Rectal smooth muscle tissue (tissue), 1 donor: ENCODE measurements around the gene SPECC1.

Source experiments
- H3K27ac ChIP-seq: one replicate; pipeline ENCODE4 v1.7.0; 2013; ENCODE audit warnings: low read depth, low read length, inconsistent platforms
- H3K27me3 ChIP-seq: one replicate; pipeline ENCODE4 v1.7.0; 2013; ENCODE audit warnings: low read length; ENCODE audit not compliant: control insufficient read depth, insufficient read depth
- H3K36me3 ChIP-seq: one replicate; pipeline ENCODE4 v1.7.0; 2013; ENCODE audit warnings: low read length; ENCODE audit not compliant: control insufficient read depth, insufficient read depth
- H3K4me1 ChIP-seq: one replicate; pipeline ENCODE4 v1.7.0; 2013; ENCODE audit warnings: low read length; ENCODE audit not compliant: control insufficient read depth, insufficient read depth
- H3K4me3 ChIP-seq: one replicate; pipeline ENCODE4 v1.7.0; 2013; ENCODE audit warnings: low read length
- H3K9ac ChIP-seq: one replicate; pipeline ENCODE4 v1.7.0; 2013; ENCODE audit warnings: low read length

The SPECC1 gene

GRCh38 chr17:20133517-20133916 is 124.4 kb downstream of the SPECC1 start:
- H3K27ac ChIP-seq, result no peak overlapping the region

GRCh38 chr17:20141198-20141972 is 132.2 kb downstream of the SPECC1 start:
- no peaks in the 10 kb centered on the region for H3K36me3 ChIP-seq
- H3K4me1 ChIP-seq, result no peaks in the 10 kb centered on the region
- H3K9ac ChIP-seq, result no peak overlapping the region
- no peaks in the 10 kb centered on the region for H3K27me3 ChIP-seq
- H3K27ac ChIP-seq, result no peak overlapping the region
- H3K4me3 ChIP-seq, result no peak overlapping the region

More at GRCh38 chr17:20133517-20133916, 124.4 kb downstream of the SPECC1 start:
- no peak overlapping the region for H3K9ac ChIP-seq
- no peaks in the 10 kb centered on the region for H3K27me3 ChIP-seq
- no peaks in the 10 kb centered on the region for H3K4me1 ChIP-seq
- no peaks in the 10 kb centered on the region for H3K36me3 ChIP-seq
- H3K4me3 ChIP-seq, result no peak overlapping the region

DNA sequence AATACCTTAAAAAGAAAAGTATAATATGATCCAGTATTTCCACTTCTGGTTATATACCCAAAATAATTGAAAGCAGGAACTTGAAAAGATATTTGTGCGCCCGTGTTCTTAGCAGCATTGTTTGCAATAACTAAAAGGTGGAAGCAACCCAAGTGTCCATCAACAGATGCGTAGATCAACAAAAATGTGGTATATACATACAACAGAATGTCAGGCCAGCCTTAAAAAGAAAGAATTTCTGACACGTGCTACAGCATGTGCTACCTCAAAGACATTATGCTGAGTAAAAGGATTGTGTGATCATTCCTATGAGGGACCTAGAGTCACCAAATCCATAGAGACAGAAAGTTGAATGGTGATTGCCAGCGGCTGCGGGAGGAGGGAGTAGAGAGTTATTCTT is 133.1 kb downstream of the SPECC1 start:
- Histone ChIP-seq H3K27me3 (no peaks in the 10 kb centered on the region), H3K4me1 (no peaks in the 10 kb centered on the region), H3K36me3 (no peaks in the 10 kb centered on the region), H3K4me3 (no peak overlapping the region), H3K9ac (no peak overlapping the region), H3K27ac (no peak overlapping the region)

GRCh38 chr17:20143740-20144139 is 134.6 kb downstream of the SPECC1 start:
- Histone ChIP-seq H3K4me3 (no peak overlapping the region), H3K36me3 (no peaks in the 10 kb centered on the region), H3K27ac (no peak overlapping the region), H3K9ac (no peak overlapping the region), H3K27me3 (no peaks in the 10 kb centered on the region), H3K4me1 (no peaks in the 10 kb centered on the region)

DNA sequence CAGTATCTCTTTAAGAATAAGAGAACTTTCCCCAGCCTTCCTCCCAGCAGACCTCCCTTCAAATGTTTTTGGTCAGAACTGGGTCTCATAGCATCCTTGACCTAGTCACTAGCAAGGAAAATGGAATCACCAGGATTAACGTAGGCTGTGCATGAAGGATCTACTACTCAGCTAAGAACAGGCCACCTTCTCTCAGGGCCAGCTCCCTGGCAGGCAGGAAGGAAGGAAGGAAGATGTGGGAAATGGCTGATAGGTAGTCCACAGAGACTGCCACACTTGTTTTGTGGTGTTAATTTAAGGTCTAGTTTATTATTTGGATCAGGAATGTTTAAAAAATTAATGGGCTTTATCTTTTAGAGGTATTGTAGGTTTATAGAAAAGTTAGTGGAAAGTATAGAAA is 136.4 kb downstream of the SPECC1 start:
- Histone ChIP-seq H3K36me3 (no peaks in the 10 kb centered on the region), H3K4me3 (no peak overlapping the region), H3K27ac (no peak overlapping the region), H3K4me1 (no peaks in the 10 kb centered on the region), H3K27me3 (no peaks in the 10 kb centered on the region), H3K9ac (no peak overlapping the region)

DNA sequence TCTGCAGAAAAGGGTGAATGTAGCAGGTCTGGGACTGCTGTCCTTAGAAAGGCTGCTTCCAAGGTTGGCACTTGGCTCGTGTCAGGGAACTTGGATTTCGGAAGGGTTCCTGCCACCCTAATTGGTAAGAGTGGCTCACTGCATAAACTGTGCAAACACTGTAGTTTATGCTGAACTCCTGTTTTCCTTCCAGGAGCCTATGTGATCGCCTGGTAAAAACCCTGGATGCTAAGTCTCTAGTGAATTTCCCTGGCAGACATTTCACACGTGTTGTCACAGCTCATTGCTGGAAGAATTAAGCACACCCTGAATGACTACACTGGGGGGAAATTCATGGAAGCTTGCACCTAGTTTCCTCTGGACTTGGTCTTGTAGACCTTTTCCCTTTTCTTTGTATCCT is 140.1 kb downstream of the SPECC1 start:
- no peaks in the 10 kb centered on the region for H3K27me3 ChIP-seq
- H3K27ac ChIP-seq, result no peak overlapping the region
- no peaks in the 10 kb centered on the region for H3K4me1 ChIP-seq
- H3K4me3 ChIP-seq, result no peak overlapping the region
- no peaks in the 10 kb centered on the region for H3K36me3 ChIP-seq
- H3K9ac ChIP-seq, result no peak overlapping the region

DNA sequence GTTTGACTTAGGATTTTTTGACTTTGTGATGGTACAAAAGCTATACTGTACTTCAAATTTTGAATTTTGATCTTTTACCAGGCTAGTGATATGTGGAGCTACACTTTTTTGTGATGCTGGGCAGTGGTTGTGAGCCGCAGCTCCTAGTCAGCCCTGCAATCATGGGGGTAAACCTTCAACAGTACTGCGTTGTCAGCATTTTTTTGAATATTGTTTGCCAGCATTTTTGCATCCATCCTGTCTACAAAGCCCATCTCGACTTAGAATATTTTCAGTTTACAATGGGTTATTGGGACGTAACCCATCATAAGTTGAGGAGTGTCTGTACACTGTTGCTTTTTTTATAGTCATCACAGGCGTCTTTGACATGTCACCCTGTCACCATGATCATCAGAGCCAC is 142.0 kb downstream of the SPECC1 start:
- H3K9ac ChIP-seq, result no peak overlapping the region
- H3K27me3 ChIP-seq, result no peaks in the 10 kb centered on the region
- H3K4me1 ChIP-seq, result no peaks in the 10 kb centered on the region
- no peak overlapping the region for H3K4me3 ChIP-seq
- H3K27ac ChIP-seq, result no peak overlapping the region
- H3K36me3 ChIP-seq, result no peaks in the 10 kb centered on the region

GRCh38 chr17:20153231-20153630 is 144.1 kb downstream of the SPECC1 start:
- no peak overlapping the region for H3K4me3 ChIP-seq
- no peaks in the 10 kb centered on the region for H3K36me3 ChIP-seq
- H3K27me3 ChIP-seq, result peaks cover 5% of the 10 kb centered on the region
- H3K9ac ChIP-seq, result no peak overlapping the region
- H3K27ac ChIP-seq, result no peak overlapping the region
- H3K4me1 ChIP-seq, result no peaks in the 10 kb centered on the region

DNA sequence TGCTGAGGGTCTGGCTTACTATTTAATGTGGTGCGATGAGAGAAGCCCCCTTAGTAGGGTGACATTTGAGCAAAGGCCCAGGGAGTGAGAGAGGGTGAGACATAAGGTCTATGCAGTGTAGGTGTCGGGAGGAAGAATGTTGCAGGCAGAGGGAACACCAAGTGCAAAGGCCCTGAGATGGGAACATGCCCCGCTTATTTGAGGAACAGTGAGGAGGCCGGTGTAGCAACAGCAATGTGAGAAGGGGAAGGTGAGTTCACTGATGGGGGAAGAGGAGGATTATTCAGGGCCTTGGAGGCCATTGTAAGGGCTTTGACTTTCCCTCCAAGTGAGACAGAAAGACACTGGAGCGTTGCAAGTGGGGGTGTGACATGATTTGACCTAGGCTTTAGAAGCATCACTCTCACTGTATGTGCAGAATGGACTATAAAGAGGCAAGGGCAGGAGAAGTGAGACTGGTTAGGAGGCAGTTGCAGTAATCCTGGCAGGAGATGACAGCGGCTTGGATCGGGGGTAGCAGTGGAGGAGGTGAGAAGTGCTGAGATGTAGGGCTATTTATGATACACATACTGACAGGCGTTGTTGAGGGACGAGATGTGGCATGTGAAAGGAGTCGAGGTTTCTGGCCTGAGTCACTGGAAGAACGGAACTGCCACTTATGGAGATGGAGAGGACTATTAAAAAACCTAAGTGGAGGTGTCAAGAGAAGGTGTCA is 145.3 kb downstream of the SPECC1 start:
- no peak overlapping the region for H3K27ac ChIP-seq
- H3K27me3 ChIP-seq, result peaks cover 5% of the 10 kb centered on the region
- no peaks in the 10 kb centered on the region for H3K4me1 ChIP-seq
- H3K9ac ChIP-seq, result no peak overlapping the region
- H3K36me3 ChIP-seq, result no peaks in the 10 kb centered on the region
- H3K4me3 ChIP-seq, result no peak overlapping the region

DNA sequence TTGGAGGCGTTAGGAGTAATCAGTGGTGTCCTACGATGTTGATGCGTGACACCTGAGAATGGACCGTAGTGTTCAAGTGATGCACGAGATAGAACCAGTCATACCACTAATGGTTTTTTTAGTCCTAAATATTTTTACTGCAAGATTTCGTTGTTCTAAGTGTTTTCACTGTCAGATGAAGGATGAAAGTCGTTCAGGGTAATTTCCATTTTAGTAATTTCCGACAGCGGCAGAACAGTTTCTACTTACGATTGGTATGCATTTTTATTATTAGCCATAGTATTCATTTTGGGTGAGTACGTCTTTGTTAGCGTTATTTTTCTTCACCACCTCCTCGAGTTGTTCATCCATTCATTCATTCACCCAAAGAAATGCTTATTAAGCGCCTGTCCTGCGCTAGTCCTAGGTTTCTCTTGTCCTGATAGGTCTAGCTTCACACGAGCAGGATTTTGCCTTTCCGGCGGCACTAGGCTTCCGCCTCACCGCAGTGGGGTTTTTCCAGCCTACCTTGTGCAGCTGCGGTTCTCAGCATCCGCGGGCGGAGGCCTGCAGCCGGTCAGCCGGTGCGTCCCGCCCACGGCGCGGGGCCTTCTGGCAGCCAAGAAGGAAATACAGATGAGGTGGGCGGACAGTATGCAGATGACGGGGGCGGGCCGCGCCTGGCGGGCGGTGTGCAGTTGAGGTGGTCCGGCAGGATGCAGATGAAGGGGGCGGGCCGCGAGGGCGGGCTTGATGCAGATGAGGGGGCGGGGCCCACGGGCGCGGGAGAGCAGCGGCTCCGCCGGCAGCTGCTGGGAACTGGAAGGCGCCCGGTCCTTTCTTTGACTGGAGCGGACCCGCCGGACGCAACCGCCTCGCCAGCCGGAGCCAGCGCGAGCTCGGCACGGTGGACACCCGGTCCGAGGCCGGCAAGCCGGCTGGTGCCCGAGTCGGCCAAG is 146.4 kb downstream of the SPECC1 start:
- no peaks in the 10 kb centered on the region for H3K36me3 ChIP-seq
- no peaks in the 10 kb centered on the region for H3K4me1 ChIP-seq
- no peak overlapping the region for H3K27ac ChIP-seq

DNA sequence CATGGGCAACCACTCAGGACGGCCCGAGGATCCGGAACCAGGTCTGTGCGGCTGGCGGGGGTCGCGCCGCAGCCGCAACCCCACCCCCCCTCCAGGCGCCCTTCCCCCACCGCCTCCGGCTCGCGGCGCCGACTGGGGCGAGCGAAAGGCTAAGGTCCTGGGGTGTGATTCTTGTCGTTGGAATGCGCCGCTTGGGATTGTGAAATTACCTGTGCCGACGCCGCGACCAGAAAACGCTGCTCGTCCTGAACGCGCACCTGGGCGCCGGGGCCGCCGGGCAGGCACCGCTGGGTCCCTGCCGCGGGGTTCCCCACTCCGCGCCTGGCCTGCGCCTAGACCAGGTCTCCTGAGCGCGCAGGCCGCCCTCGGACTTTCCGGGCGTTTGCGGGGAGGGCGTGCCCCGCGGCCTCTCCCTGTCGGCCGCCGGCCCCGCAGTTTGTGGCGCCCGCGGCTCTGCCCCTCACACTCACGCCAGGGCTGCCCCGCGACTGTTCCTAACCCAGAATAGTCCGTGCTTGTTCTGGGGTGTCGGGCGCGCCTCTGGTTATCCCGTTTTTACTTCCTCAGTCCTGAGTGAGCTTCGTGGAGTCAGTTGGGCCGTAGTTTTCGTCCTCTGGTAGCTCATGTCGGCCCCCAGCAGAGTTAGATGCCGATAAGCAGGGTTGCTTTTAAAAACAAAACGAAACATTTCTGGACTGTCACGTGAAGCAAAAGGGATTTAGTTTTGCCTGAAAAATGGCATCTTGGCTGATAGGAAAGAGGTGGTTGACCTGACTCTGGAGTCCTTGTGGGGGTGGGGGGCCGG is 147.2 kb downstream of the SPECC1 start:
- H3K27ac ChIP-seq, result no peak overlapping the region

More for the DNA sequence above, 146.4 kb downstream of the SPECC1 start:
- H3K9ac ChIP-seq, result peak overlapping the region; percentile 16
- peaks cover 5% of the 10 kb centered on the region for H3K27me3 ChIP-seq
- peak overlapping the region; percentile 73 for H3K4me3 ChIP-seq

GRCh38 chr17:20157001-20157310 is 147.8 kb downstream of the SPECC1 start:
- Histone ChIP-seq H3K4me3 (peak overlapping the region; percentile 73), H3K27ac (no peak overlapping the region), H3K36me3 (no peaks in the 10 kb centered on the region), H3K4me1 (no peaks in the 10 kb centered on the region), H3K27me3 (peaks cover 5% of the 10 kb centered on the region), H3K9ac (no peak overlapping the region)

More for the DNA sequence above, 147.2 kb downstream of the SPECC1 start:
- Histone ChIP-seq H3K4me1 (no peaks in the 10 kb centered on the region), H3K9ac (peak overlapping the region; percentile 16), H3K36me3 (no peaks in the 10 kb centered on the region), H3K27me3 (peaks cover 5% of the 10 kb centered on the region), H3K4me3 (peak overlapping the region; percentile 73)
